DND-41 (cell line): ENCODE measurements around the gene PDE4B.

Source experiments
- ATAC-seq: fragments of 200-7000 bp; cut with Tn5 transposase; 3 replicates; pipeline ENCODE4 v1.9.1; 2021; ENCODE audit warnings: low read depth; ENCODE audit not compliant: insufficient read depth
- DNase-seq: peaks from one replicate; pipeline ENCODE4 v3.0.0-alpha.2; 2020
- H2AFZ ChIP-seq: 2 replicates; pipeline ENCODE4 v1.6.0; 2012; ENCODE audit warnings: low read depth, low read length
- H3K27ac ChIP-seq: 2 replicates; pipeline ENCODE4 v1.5.1; 2012; ENCODE audit warnings: low read length, inconsistent platforms
- H3K27me3 ChIP-seq: fragments of 200-600 bp; sonication (generic); 2 replicates; pipeline ENCODE4 v1.6.0; 2012; ENCODE audit warnings: low read length, mild to moderate bottlenecking, inconsistent platforms; ENCODE audit not compliant: insufficient read depth, poor library complexity
- H3K36me3 ChIP-seq: 2 replicates; pipeline ENCODE4 v1.5.1; 2012; ENCODE audit warnings: low read length, inconsistent platforms; ENCODE audit not compliant: insufficient read depth
- H3K4me1 ChIP-seq: 2 replicates; pipeline ENCODE4 v1.5.1; 2012; ENCODE audit warnings: mild to moderate bottlenecking, low read length; ENCODE audit not compliant: insufficient read depth
- H3K4me2 ChIP-seq: 2 replicates; pipeline ENCODE4 v1.6.0; 2012; ENCODE audit warnings: mild to moderate bottlenecking, moderate library complexity, low read length, inconsistent platforms; ENCODE audit not compliant: insufficient read depth
- H3K4me3 ChIP-seq, 2 experiments: fragments of 200-600 bp in 1 of 2; shearing (Covaris generic) in 1 of 2; 2 replicates each; pipeline ENCODE4 v1.5.1; 2012 to 2016; ENCODE audit warnings: inconsistent platforms in 2 of 2, low read length in 2 of 2, mild to moderate bottlenecking in 2 of 2, low read depth in 1 of 2, moderate library complexity in 1 of 2
- H3K79me2 ChIP-seq: 2 replicates; pipeline ENCODE4 v1.6.0; 2012; ENCODE audit warnings: low read length, inconsistent platforms; ENCODE audit not compliant: insufficient read depth
- H3K9ac ChIP-seq: 2 replicates; pipeline ENCODE4 v1.6.0; 2012; ENCODE audit warnings: low read depth, mild to moderate bottlenecking, inconsistent platforms, low read length, moderate library complexity
- H3K9me3 ChIP-seq: 2 replicates; pipeline ENCODE4 v1.5.1; 2012; ENCODE audit warnings: low read length, moderate library complexity, mild to moderate bottlenecking, inconsistent platforms; ENCODE audit not compliant: insufficient read depth, severe bottlenecking
- H4K20me1 ChIP-seq: 2 replicates; pipeline ENCODE4 v1.6.0; 2012; ENCODE audit warnings: low read length; ENCODE audit not compliant: insufficient read depth
- EZH2 ChIP-seq: IDR thresholded peaks from 3 replicates; pipeline ENCODE4 v1.6.1; 2012; ENCODE audit warnings: borderline replicate concordance, low read depth, mild to moderate bottlenecking, moderate library complexity, low read length, inconsistent platforms; ENCODE audit not compliant: severe bottlenecking
- TF ChIP-seq, protein P1 (sequence below): IDR thresholded peaks from 2 replicates; pipeline ENCODE4 v1.5.1; 2012; ENCODE audit warnings: borderline replicate concordance, low read length, moderate library complexity, mild to moderate bottlenecking; ENCODE audit not compliant: poor library complexity, severe bottlenecking; ENCODE audit errors: extremely low read depth

The PDE4B gene

DNA sequence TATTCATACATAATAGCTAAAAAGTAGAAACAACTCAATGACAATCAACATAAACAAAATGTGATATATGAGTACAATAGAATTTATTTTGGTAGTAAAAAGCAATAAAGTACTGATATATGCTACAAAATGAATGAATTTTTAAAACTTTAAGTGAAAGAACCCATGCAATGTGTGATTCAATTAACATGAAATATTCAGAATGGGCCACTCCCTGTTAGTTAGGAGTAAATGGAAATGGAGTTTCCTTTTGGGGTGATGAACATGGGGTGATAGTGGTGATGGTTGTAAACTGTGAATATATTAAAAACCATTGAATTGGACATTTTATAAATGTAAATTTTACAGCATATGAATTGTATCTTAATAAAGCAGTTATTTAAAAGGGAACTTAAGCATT is 374.6 kb downstream of the PDE4B start:
- H3K9ac ChIP-seq = no peak overlapping the region
- H2AFZ ChIP-seq = no peak overlapping the region
- H3K79me2 ChIP-seq = no peaks in the 10 kb centered on the region
- DNase-seq = no peak
- TF ChIP-seq, protein P1, sequence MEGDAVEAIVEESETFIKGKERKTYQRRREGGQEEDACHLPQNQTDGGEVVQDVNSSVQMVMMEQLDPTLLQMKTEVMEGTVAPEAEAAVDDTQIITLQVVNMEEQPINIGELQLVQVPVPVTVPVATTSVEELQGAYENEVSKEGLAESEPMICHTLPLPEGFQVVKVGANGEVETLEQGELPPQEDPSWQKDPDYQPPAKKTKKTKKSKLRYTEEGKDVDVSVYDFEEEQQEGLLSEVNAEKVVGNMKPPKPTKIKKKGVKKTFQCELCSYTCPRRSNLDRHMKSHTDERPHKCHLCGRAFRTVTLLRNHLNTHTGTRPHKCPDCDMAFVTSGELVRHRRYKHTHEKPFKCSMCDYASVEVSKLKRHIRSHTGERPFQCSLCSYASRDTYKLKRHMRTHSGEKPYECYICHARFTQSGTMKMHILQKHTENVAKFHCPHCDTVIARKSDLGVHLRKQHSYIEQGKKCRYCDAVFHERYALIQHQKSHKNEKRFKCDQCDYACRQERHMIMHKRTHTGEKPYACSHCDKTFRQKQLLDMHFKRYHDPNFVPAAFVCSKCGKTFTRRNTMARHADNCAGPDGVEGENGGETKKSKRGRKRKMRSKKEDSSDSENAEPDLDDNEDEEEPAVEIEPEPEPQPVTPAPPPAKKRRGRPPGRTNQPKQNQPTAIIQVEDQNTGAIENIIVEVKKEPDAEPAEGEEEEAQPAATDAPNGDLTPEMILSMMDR = no peak
- TF ChIP-seq EZH2 = no peak
- no peak overlapping the region for H3K27ac ChIP-seq
- no peaks in the 10 kb centered on the region for H3K36me3 ChIP-seq
- no peak for ATAC-seq
- H3K4me1 ChIP-seq = no peaks in the 10 kb centered on the region
- H3K9me3 ChIP-seq = no peaks in the 10 kb centered on the region
- H3K27me3 ChIP-seq = peaks cover 4% of the 10 kb centered on the region
- no peak overlapping the region for H3K4me3 ChIP-seq
- H3K4me2 ChIP-seq = no peak overlapping the region
- H4K20me1 ChIP-seq = no peaks in the 10 kb centered on the region

DNA sequence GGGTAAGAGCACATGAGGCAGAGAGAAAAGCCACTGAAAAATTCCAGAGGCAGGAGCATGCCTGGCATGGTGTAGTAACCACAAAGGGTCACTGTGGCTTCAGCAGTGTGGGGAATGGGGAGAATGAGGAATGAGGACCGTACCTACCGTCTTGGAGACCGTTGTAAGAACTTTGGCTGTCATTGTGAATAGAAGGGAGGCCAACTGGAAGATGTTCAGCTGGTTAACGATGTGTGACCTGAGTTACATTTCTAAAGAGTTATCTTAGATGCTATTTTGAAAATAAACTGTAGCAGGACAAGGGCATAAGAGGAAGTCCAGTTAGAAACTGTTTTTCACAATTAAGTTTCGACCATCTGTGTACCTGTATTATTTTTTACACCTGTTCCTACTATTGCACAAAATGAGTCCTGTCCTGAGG is 375.8 kb downstream of the PDE4B start:
- no peaks in the 10 kb centered on the region for H4K20me1 ChIP-seq
- no peaks in the 10 kb centered on the region for H3K36me3 ChIP-seq
- no peaks in the 10 kb centered on the region for H3K9me3 ChIP-seq
- no peak overlapping the region for H2AFZ ChIP-seq
- H3K4me1 ChIP-seq = no peaks in the 10 kb centered on the region
- no peak for ATAC-seq
- no peak for DNase-seq
- no peak overlapping the region for H3K4me3 ChIP-seq
- no peak overlapping the region for H3K27ac ChIP-seq
- peaks cover 4% of the 10 kb centered on the region for H3K27me3 ChIP-seq
- TF ChIP-seq EZH2 = no peak
- TF ChIP-seq, protein P1 = no peak
- no peak overlapping the region for H3K9ac ChIP-seq
- no peak overlapping the region for H3K4me2 ChIP-seq
- no peaks in the 10 kb centered on the region for H3K79me2 ChIP-seq

DNA sequence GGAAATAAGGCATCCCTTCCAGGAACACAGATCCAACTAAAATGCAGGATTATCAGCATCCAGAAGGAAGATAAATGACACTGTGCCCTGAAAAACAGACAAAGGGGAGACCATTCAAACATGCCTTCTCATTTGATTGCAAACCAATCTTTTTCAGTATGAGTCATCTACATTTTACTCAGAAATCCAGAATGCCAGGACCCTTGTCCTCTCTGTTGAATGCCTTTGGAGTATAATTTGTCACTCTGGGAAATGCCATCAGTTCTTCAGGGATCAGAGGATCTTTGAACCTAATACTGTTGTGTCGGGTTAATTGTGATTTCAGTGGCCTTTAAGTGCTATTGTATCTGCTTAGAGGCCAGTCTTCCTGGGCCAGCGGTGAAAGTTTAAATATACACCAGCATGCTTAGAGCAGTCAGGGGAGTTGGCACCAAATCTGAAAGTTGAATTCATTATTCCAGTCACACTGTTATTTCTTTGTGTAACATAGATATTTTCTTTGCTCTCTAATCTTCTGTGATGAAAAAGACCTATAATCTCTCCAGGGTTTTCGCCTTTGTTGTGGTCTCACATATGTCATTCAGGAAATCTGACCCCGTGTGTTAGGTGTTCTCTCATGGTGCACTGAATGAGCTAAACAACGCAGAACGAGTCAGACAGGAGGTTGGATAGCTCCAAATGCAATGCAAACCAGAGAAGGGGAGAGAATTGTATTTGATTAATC is 376.4 kb downstream of the PDE4B start:
- no peaks in the 10 kb centered on the region for H4K20me1 ChIP-seq
- peak; percentile 67 for ATAC-seq
- no peak overlapping the region for H3K27ac ChIP-seq
- H2AFZ ChIP-seq = no peak overlapping the region
- no peaks in the 10 kb centered on the region for H3K9me3 ChIP-seq
- H3K4me2 ChIP-seq = no peak overlapping the region
- no peaks in the 10 kb centered on the region for H3K79me2 ChIP-seq
- H3K27me3 ChIP-seq = peaks cover 4% of the 10 kb centered on the region
- H3K9ac ChIP-seq = no peak overlapping the region
- TF ChIP-seq EZH2 = no peak
- TF ChIP-seq, protein P1 = no peak
- H3K4me3 ChIP-seq = no peak overlapping the region
- no peaks in the 10 kb centered on the region for H3K4me1 ChIP-seq
- peak; percentile 6 for DNase-seq
- no peaks in the 10 kb centered on the region for H3K36me3 ChIP-seq
